ENCODE data around the gene MCF2L. TPM values are rescaled to one million over a fixed set of nuclear protein-coding genes. Genes with fewer than 3 reads are reported as not detected.

Gene MCF2L
- total RNA-seq, 1 experiment from 2014 or later, result 4.5 TPM

DNA sequence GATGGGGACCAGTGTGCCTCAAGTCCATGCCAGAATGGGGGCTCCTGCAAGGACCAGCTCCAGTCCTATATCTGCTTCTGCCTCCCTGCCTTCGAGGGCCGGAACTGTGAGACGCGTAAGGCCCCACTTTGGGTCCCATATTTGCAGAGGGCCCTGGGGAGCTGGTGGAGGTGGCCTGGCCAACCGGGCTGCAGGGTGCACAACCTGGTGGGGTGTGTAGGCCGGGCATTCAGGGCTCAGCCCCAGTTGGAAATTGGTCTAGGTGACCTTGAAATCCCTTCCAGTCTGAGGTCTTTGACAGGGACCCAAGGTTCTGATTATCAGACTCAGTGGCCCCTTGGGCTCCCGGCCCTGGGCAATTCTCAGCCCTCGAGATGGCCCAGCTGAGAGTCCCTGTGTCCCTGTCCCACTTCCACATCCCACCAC lies 144.8 kb downstream of the MCF2L start:
- DNase-seq (ENCODE audit: low spot score), result no peak

DNA sequence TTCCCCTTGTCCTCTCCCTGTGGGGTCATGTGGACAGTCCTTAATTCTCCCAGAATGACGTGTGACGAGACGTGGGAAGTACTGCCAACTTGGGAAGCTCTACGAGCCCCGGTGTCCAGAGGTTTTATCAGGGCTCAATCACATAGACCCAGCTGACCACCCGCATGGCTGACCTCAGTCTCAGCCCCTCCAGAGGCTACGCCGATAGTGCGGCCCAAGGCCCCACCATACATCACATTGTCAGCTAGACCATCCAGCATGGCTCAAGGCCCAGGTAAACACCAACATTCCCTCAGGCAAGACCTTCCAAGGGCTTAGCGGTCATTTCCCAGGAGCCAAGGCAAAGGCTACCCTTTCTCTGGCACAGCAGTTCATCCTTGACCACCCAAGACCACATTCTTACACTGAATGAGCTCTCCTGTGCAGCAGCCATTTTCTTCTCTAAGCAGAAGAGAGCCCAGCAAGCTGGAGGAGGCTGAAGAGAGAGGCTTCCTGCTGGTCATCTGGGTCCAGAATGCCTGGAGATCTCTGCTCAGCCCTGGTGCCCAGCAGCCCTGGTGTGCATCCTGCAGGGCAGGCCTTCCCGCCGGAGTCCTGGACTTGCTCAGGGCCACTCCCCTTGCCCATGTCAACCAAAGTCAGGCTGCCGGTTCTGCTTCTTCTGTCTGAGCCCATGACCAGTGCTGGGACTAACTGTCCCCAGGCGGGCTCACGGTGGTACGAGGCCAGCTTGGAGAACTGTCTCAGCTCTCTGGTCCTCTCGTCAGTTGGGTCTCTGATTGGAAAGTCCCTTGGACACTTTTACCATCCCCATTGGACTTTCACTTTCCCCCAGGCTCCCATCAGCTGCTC lies 145.7 kb downstream of the MCF2L start:
- DNase-seq (ENCODE audit: low spot score), result no peak

- no peak for DNase-seq (ENCODE audit: low spot score)
Measured at GRCh38 chr13:113115363-113116205, 146.6 kb downstream of the MCF2L start.

DNA sequence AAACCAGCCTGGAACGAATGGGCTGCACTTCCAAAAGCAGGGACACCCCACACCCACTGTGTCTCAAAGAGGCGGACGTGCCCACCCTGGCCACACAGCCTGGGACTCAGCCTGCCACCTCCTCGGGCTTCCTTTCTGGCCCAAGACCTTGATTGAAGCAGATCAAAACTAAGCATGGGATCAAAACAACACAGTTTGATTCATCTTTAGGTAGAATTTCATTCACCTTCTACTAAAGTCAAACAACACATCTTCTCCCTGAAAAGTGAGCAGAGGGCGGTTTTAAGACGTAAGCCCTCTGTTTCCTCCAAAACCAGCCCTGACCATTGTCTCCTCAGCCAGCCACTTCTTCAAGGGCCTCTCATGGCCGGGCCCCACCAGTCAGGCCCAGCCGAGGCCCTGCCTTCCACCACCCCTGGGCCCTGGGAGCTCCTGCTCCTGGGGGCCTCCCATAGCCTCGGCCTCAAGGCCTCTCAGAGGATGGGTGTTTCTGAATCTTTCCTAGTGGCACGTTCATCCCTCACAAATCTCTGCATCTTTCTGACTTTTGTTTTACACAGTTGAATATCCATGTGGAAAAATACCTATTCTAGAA lies 147.3 kb downstream of the MCF2L start:
- no peak for DNase-seq (ENCODE audit: low spot score)

DNA sequence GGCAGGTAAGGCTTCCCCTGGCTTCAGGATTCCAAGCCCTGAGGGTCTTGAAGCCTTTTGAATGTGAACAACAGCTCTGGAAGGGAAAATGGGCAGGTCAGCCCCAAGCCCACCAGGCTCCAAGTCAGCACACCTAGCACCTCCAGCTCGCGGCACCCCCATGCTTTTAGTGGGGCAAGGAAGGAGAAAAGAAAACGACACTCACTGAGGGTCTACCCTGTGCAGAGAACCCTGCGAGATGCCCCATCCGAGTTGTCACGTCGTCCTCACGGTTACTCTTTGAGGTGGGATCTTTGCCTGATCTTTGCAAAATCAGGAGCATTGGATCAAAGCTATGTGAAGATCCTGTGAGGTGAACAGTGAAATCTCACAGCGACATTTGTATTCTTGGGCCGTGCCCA lies 147.9 kb downstream of the MCF2L start:
- no peak for DNase-seq (ENCODE audit: low spot score)

- no peak for DNase-seq (ENCODE audit: low spot score)
Measured at GRCh38 chr13:113117335-113117872, 148.4 kb downstream of the MCF2L start.

GRCh38 chr13:113117911-113118260 lies 148.9 kb downstream of the MCF2L start:
- no peak for DNase-seq (ENCODE audit: low spot score)

DNA sequence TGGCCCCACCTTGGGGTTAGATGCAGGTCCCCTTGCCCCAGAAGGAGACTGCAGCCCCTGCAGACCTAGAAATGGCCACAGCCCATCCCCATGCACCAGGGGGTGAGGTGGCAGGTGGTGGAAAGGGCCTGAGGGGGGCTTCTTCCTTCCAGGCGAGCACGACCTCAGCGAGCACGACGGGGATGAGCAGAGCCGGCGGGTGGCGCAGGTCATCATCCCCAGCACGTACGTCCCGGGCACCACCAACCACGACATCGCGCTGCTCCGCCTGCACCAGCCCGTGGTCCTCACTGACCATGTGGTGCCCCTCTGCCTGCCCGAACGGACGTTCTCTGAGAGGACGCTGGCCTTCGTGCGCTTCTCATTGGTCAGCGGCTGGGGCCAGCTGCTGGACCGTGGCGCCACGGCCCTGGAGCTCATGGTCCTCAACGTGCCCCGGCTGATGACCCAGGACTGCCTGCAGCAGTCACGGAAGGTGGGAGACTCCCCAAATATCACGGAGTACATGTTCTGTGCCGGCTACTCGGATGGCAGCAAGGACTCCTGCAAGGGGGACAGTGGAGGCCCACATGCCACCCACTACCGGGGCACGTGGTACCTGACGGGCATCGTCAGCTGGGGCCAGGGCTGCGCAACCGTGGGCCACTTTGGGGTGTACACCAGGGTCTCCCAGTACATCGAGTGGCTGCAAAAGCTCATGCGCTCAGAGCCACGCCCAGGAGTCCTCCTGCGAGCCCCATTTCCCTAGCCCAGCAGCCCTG lies 149.4 kb downstream of the MCF2L start:
- no peak for DNase-seq (ENCODE audit: low spot score)

GRCh38 chr13:113119166-113119821 lies 150.3 kb downstream of the MCF2L start:
- DNase-seq (ENCODE audit: low spot score), result no peak

DNA sequence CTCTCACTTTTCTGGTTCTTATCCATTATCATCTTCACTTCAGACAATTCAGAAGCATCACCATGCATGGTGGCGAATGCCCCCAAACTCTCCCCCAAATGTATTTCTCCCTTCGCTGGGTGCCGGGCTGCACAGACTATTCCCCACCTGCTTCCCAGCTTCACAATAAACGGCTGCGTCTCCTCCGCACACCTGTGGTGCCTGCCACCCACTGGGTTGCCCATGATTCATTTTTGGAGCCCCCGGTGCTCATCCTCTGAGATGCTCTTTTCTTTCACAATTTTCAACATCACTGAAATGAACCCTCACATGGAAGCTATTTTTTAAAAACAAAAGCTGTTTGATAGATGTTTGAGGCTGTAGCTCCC lies 150.8 kb downstream of the MCF2L start:
- DNase-seq (ENCODE audit: low spot score), result no peak

GRCh38 chr13:113120300-113121182 lies 151.5 kb downstream of the MCF2L start:
- DNase-seq (ENCODE audit: low spot score), result no peak

- DNase-seq (ENCODE audit: low spot score), result no peak
Measured at GRCh38 chr13:113121183-113121927, 152.3 kb downstream of the MCF2L start.

- DNase-seq (ENCODE audit: low spot score), result no peak
Measured at GRCh38 chr13:113121928-113122471, 153.0 kb downstream of the MCF2L start.

GRCh38 chr13:113122550-113123225 lies 153.7 kb downstream of the MCF2L start, which contains the start of gene F10:
F10 (plus strand) TSS chr13:113122799; CDS start chr13:113122856, 57 bp downstream.
- no peak for DNase-seq (ENCODE audit: low spot score)

GRCh38 chr13:113123226-113124201 lies 154.5 kb downstream of the MCF2L start:
- DNase-seq (ENCODE audit: low spot score), result no peak

DNA sequence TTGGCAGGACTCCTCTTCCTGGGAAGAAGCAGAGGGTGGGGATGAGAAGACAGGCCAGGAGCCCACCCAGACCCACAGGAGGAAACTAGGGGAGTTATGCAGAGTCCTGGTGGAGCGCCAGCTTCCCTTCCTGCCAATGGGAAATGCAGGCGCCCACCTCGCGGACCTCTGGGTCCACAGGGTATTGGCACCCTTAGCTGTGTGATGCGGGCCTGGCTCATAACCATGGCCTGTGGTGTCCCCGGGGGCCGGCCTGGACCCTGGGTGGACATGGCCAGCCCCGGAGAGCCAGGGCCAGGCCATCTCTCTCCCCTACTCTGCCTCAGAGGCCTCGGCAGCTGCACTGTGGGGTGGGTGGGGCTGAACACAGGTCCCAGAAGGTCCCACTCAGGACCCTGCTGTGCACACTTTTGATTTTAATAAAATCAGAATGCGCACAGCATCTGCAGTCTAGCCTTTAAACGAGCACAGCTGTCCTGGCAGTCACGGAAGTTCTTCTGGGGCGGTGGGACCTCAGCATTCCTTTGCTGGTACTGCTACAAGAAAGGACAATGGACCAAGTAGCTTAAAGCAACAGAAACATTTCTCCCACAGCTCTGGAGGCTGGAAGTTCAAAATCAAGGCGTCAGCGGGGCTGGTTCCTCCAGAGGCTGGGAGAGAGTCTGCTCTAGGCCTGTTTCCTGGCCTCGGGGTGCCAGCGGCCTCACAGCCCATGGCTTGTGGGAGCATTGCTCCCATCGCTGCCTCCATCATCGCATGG lies 155.4 kb downstream of the MCF2L start:
- DNase-seq (ENCODE audit: low spot score), result no peak
